Testis (tissue), 3 donors: ENCODE results near the gene LSM7. TPM values are rescaled to one million over a fixed set of nuclear protein-coding genes. Genes with fewer than 3 reads are reported as not detected.

Experiments
- DNase-seq: peaks from one replicate; pipeline ENCODE4 v3.0.0-alpha.2; 2019
- H3K27ac ChIP-seq, 2 donors: fragments of 200-600 bp; sonication (generic); one replicate each; pipeline ENCODE4 v1.5.1; 2019
- H3K27me3 ChIP-seq: fragments of 200-600 bp; sonication (generic); one replicate; pipeline ENCODE4 v1.5.1; 2019
- H3K36me3 ChIP-seq: fragments of 200-600 bp; sonication (generic); one replicate; pipeline ENCODE4 v1.5.1; 2017; ENCODE audit warnings: low read depth; ENCODE audit errors: missing control alignments
- H3K4me1 ChIP-seq: fragments of 200-600 bp; sonication (generic); one replicate; pipeline ENCODE4 v1.5.1; 2019
- H3K4me3 ChIP-seq, 2 donors: fragments of 200-600 bp; sonication (generic); one replicate each; pipeline ENCODE4 v1.5.1; 2017 to 2019
- H3K9me3 ChIP-seq: fragments of 200-600 bp; sonication (generic); one replicate; pipeline ENCODE4 v1.5.1; 2017
- CTCF ChIP-seq, 3 experiments: fragments of 450-650 bp in 2 of 3; fragments of 200-600 bp in 1 of 3; sonication (generic) in 1 of 3; IDR thresholded peaks; one replicate each; pipeline ENCODE4 v1.5.1; 2016 to 2019; ENCODE audit warnings: antibody characterized with exemption in 3 of 3, mild to moderate bottlenecking in 2 of 3, moderate library complexity in 1 of 3
- POLR2A ChIP-seq: fragments of 450-650 bp; IDR thresholded peaks from one replicate; pipeline ENCODE4 v1.6.1; 2017; ENCODE audit warnings: antibody characterized with exemption, mild to moderate bottlenecking, moderate library complexity
- WGBS, 2 donors: methylation state at CpG; one replicate each; pipeline ENCODE4 v1.1.5; 2018; 5-methylcytosine and 5-hydroxymethylcytosine counted together
- intact Hi-C: fragments of 100-400 bp; cut with DNase I; formaldehyde crosslinking; loops from one replicate; pipeline ENCODE4 v1.15.1; 2023; ENCODE audit warnings: low total_unique reads
- polyA plus RNA-seq: library from polyadenylated mRNA; stranded (reverse); fragments of 350-450 nt; fragmentation: Illumina TruSeq; extraction: RNeasy Lipid Tissue Mini Kit (QIAGEN cat#74804); gene quantifications from one replicate; pipeline ENCODE4 v1.2.3, GENCODE V29; 2014; ENCODE audit warnings: low read depth, low replicate concordance; ENCODE audit not compliant: insufficient read depth
- total RNA-seq, 2 donors: library from RNA; depleted of rRNA; stranded (reverse); fragments of >200 nt; gene quantifications; one replicate each; pipeline ENCODE4 v1.2.3, GENCODE V29; 2016

The LSM7 gene
- total and polyA plus RNA-seq, 3 donors from 2014 or later = 80.7 to 179 (median 163) TPM

DNA sequence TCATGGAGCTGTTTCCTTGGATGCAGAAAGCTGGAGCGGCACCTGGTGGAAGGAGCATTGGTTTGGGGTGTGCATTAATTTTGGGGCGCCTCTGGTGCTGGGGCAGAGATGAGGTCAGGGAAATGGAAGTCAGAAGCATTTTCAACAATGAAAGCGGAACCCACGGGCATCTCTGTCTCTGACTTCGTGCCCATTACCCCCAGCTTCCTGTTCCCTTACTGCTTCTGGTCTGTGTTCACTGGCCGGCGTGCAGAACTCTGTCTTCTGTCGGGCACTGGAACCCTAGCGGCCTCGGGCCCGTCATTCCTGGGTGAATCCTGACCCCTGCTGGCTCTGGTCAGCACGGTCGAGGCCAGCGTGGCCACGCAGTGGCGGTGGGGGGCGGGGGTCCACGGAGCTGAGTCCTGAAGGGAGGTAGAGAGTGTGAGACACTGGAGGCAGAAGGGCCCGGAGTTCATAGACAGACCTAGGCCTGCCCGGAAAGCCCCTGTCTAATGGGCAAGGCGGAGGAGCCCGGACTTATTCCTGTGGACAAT, 12.5 kb downstream of the LSM7 start:
- H3K4me3 ChIP-seq = no peak overlapping the region
- H3K27me3 ChIP-seq = no peaks in the 10 kb centered on the region
- no peaks in the 10 kb centered on the region for H3K9me3 ChIP-seq
- intact Hi-C loops = no loop called here
- TF ChIP-seq POLR2A (no peak), CTCF (IDR thresholded peaks at IDR 0.05) (peak; percentile 50 to 72 (median 63))
- no peak overlapping the region for H3K27ac ChIP-seq
- peaks cover 4% of the 10 kb centered on the region for H3K4me1 ChIP-seq
- no peaks in the 10 kb centered on the region for H3K36me3 ChIP-seq
- 55 to 65% methylated on average over 12 to 22 of the region's 22 CpGs for WGBS, 2 donors
- DNase-seq = peak; percentile 79

DNA sequence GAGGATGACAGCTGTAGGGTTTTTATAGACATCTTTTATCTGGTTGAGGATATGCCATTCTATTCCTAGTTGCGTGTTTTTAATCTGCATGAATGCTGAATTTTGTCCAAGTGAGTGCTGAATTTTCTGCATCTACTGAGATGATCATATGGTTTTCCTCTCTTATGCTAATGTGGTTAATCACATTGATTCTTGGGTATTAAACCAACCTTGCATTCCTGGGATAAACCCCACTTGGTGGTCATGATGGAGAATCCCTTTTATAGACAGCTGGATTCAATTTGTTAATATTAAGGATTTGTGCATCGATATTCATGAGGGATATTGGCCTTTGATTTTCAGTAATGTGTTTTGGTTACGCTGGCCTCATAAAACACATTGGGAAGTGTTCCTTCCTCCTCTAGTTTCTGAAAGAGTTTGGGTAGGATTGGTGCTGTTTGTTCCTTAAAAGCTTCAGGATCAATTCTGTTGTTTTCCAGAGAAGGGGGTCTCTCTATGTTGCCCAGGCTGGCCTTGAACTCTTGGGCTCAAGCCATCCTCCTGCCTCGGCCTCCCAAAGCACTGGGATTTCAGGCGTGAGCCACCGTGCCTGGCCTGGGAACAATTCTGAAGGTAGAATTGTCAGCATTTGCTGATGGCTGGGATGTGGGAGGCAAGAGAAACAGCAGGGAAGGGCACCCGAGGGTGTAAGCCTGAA, 13.1 kb downstream of the LSM7 start:
- H3K36me3 ChIP-seq = no peaks in the 10 kb centered on the region
- no peak for TF ChIP-seq CTCF (IDR thresholded peaks at IDR 0.05)
- no peak for TF ChIP-seq POLR2A
- H3K27me3 ChIP-seq = no peaks in the 10 kb centered on the region
- 89 to 91% methylated on average over 7 of the region's 7 CpGs for WGBS, 2 donors
- peaks cover 4% of the 10 kb centered on the region for H3K4me1 ChIP-seq
- no peak overlapping the region for H3K27ac ChIP-seq
- intact Hi-C loops = no loop called here
- H3K9me3 ChIP-seq = no peaks in the 10 kb centered on the region
- no peak overlapping the region for H3K4me3 ChIP-seq
- DNase-seq = no peak

- no peaks in the 10 kb centered on the region for H3K27me3 ChIP-seq
- no peak overlapping the region for H3K27ac ChIP-seq
- no peaks in the 10 kb centered on the region for H3K36me3 ChIP-seq
- TF ChIP-seq POLR2A = no peak
- TF ChIP-seq CTCF (IDR thresholded peaks at IDR 0.05) = no peak
- 54 to 74% methylated on average over 17 to 26 of the region's 28 CpGs for WGBS, 2 donors
- peaks cover 4% of the 10 kb centered on the region for H3K4me1 ChIP-seq
- intact Hi-C loops = no loop called here
- no peak for DNase-seq
- no peak overlapping the region for H3K4me3 ChIP-seq
- H3K9me3 ChIP-seq = no peaks in the 10 kb centered on the region
These were observed 15.4 kb downstream of the LSM7 start for GRCh38 chr19:2312820-2313501.

DNA sequence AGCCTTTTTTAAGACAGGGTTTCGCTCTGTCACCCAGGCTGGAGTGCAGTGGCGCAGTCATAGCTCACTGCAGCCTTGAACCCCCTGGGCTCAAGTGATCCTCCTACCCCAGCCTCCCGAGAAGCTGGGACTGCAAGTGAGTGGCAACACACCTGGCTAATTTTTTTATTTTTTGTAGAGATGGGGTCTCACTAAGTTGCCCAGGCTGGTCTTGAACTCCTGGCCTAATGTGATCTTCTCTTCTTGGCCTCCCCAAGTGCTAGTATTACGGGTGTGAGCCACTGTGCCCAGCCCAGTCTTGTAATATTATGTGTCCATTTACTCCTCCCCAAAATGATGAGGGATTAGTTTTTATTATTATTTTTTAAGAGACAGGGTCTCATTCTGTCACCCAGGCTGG, 17.3 kb downstream of the LSM7 start:
- Histone ChIP-seq H3K27me3 (no peaks in the 10 kb centered on the region), H3K9me3 (no peaks in the 10 kb centered on the region), H3K4me3 (no peak overlapping the region), H3K27ac (no peak overlapping the region), H3K4me1 (no peaks in the 10 kb centered on the region), H3K36me3 (no peaks in the 10 kb centered on the region)
- WGBS, 2 donors = 96 to 100% methylated on average over 4 of the region's 4 CpGs
- intact Hi-C loops = no loop called here
- no peak for DNase-seq
- TF ChIP-seq POLR2A (no peak), CTCF (IDR thresholded peaks at IDR 0.05) (no peak)
